ENCODE results near the gene MAST2.
A peak's percentile ranks its signal among the peaks of the same experiment; 100 is the strongest.
"Not testable (repeated sequence)": the region's sequence is repeated elsewhere in the genome, so short reads cannot be mapped to it uniquely, and the experiment has no call there.

MAST2 gene

GRCh38 chr1:45803299-45803780 lies at the start of gene MAST2:
Gene MAST2, plus strand, starts transcription at chr1:45803612. Its CDS starts 284 bp downstream, at chr1:45803896.
- peak; percentile 48 to 73 for DNase-seq (ENCODE audit: low read depth in 2 of 2)

- no peak for DNase-seq (ENCODE audit: low read depth in 2 of 2)
Measured at GRCh38 chr1:45755697-45756096, 47.7 kb upstream of the MAST2 start.

- DNase-seq (ENCODE audit: low read depth in 2 of 2), result no peak
Measured at GRCh38 chr1:45762291-45762690, 41.1 kb upstream of the MAST2 start.

GRCh38 chr1:45765999-45766792 lies 37.2 kb upstream of the MAST2 start:
- no peak for DNase-seq (ENCODE audit: low read depth in 2 of 2)

- DNase-seq (ENCODE audit: low read depth in 2 of 2), result no peak
Measured at GRCh38 chr1:45767035-45767434, 36.4 kb upstream of the MAST2 start.

GRCh38 chr1:45769261-45769932 lies 34.0 kb upstream of the MAST2 start:
- DNase-seq (ENCODE audit: low read depth in 2 of 2), result no peak

- DNase-seq (ENCODE audit: low read depth in 2 of 2), result no peak
Measured at GRCh38 chr1:45772971-45773370, 30.4 kb upstream of the MAST2 start.

- no peak for DNase-seq (ENCODE audit: low read depth in 2 of 2)
Measured at GRCh38 chr1:45775794-45776193, 27.6 kb upstream of the MAST2 start.

GRCh38 chr1:45785583-45785982 lies 17.8 kb upstream of the MAST2 start:
- DNase-seq (ENCODE audit: low read depth in 2 of 2), result no peak

- DNase-seq (ENCODE audit: low read depth in 2 of 2), result no peak
Measured at GRCh38 chr1:45787905-45788304, 15.5 kb upstream of the MAST2 start.

GRCh38 chr1:45789601-45790000 lies 13.8 kb upstream of the MAST2 start:
- DNase-seq (ENCODE audit: low read depth in 2 of 2), result no peak

GRCh38 chr1:45792744-45793143 lies 10.7 kb upstream of the MAST2 start:
- DNase-seq (ENCODE audit: low read depth in 2 of 2), result no peak

GRCh38 chr1:45793942-45794604 lies 9.3 kb upstream of the MAST2 start:
- no peak for DNase-seq (ENCODE audit: low read depth in 2 of 2)

GRCh38 chr1:45796381-45796780 lies 7.0 kb upstream of the MAST2 start:
- no peak for DNase-seq (ENCODE audit: low read depth in 2 of 2)

GRCh38 chr1:45796946-45797345 lies 6.5 kb upstream of the MAST2 start:
- no peak for DNase-seq (ENCODE audit: low read depth in 2 of 2)

- DNase-seq (ENCODE audit: low read depth in 2 of 2), result no peak
Measured at GRCh38 chr1:45800899-45801298, 2.5 kb upstream of the MAST2 start.

- no peak for DNase-seq (ENCODE audit: low read depth in 2 of 2)
Measured at GRCh38 chr1:45802343-45803298, 791 bp upstream of the MAST2 start.

- DNase-seq (ENCODE audit: low read depth in 2 of 2), result not testable (repeated sequence)
Measured at GRCh38 chr1:45803781-45804668, 613 bp downstream of the MAST2 start.

GRCh38 chr1:45804669-45804969 lies 1.2 kb downstream of the MAST2 start:
- DNase-seq (ENCODE audit: low read depth in 2 of 2), result no peak

- DNase-seq (ENCODE audit: low read depth in 2 of 2), result no peak
Measured at GRCh38 chr1:45806129-45806528, 2.7 kb downstream of the MAST2 start.

GRCh38 chr1:45809761-45810160 lies 6.3 kb downstream of the MAST2 start:
- no peak for DNase-seq (ENCODE audit: low read depth in 2 of 2)

Data from stimulated activated CD4-positive, alpha-beta T cell treated with anti-CD3 and anti-CD28 coated beads, Interleukin-1b, Interleukin-23, amount 100 ng/mL, for 1 hour (primary cell).